Tibial artery (tissue), 4 donors: Measurements from ENCODE around the gene ZNRF3.
"Not testable (repeated sequence)": the region's sequence is repeated elsewhere in the genome, so short reads cannot be mapped to it uniquely, and the experiment has no call there.

Source experiments
- DNase-seq, 2 donors: peaks; one replicate each; pipeline ENCODE4 v3.0.0-alpha.2; 2019
- H3K27ac ChIP-seq, 2 donors: fragments of 200-600 bp; sonication (generic) in 1 of 2; 1 replicate in 1 of 2; 2 replicates in 1 of 2; pipeline ENCODE4 v1.5.1; 2018 to 2019; ENCODE audit warnings: mild to moderate bottlenecking in 1 of 2
- H3K27me3 ChIP-seq, 2 donors: fragments of 200-600 bp; sonication (generic) in 1 of 2; one replicate each; pipeline versions ENCODE4 v1.5.1 to v1.6.0; 2016 to 2019
- H3K36me3 ChIP-seq, 3 donors: fragments of 200-600 bp; sonication (generic) in 2 of 3; one replicate each; pipeline ENCODE4 v1.5.1; 2016 to 2019; ENCODE audit warnings: mild to moderate bottlenecking in 2 of 3
- H3K4me1 ChIP-seq, 4 donors: fragments of 200-600 bp; sonication (generic) in 2 of 4; 1 replicate in 3 of 4; 2 replicates in 1 of 4; pipeline ENCODE4 v1.5.1; 2016 to 2019
- H3K4me3 ChIP-seq, 2 donors: fragments of 200-600 bp; sonication (generic) in 1 of 2; 1 replicate in 1 of 2; 2 replicates in 1 of 2; pipeline ENCODE4 v1.5.1; 2018 to 2019; ENCODE audit warnings: mild to moderate bottlenecking in 2 of 2
- H3K9me3 ChIP-seq, 3 donors: fragments of 200-600 bp; sonication (generic) in 1 of 3; one replicate each; pipeline ENCODE4 v1.5.1; 2016 to 2019
- intact Hi-C: fragments of 100-400 bp; cut with DNase I; formaldehyde crosslinking; loops from one replicate; pipeline ENCODE4 v1.15.0; 2023; ENCODE audit warnings: low total_unique reads
- TF ChIP-seq, protein P1 (sequence below), 2 experiments: fragments of 200-600 bp in 1 of 2; fragments of 450-650 bp in 1 of 2; IDR thresholded peaks; one replicate each; pipeline ENCODE4 v1.5.1; 2017 to 2019; ENCODE audit warnings: antibody characterized with exemption in 2 of 2, mild to moderate bottlenecking in 1 of 2, moderate library complexity in 1 of 2

ZNRF3 gene

DNA sequence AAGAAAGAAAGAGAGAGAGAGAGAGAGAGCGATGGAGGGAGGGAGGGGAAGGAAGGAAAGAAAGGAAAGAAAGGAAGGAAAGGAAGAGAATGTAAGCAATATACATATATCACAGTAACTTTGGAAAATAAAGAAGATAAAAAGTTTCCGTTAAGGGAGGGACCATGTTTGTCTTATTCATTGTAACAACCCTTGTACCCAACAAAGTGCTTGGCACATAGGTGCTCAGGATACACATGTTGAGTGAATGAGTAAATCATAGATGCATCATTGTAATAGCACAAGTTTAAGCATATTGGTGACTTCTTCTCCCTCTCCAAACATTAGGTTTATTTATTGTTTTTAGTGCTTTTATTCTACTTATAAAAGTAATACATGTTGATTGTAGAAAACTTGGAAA, 39.7 kb upstream of the ZNRF3 start:
- Histone ChIP-seq H3K27ac (no peak overlapping the region), H3K4me3 (no peak overlapping the region), H3K36me3 (peaks cover 0 to 3% (median 0%) of the 10 kb centered on the region in 3 donors), H3K27me3 (no peaks in the 10 kb centered on the region), H3K4me1 (no peaks in the 10 kb centered on the region), H3K9me3 (peaks cover 0 to 16% (median 14%) of the 10 kb centered on the region in 3 donors)
- TF ChIP-seq, protein P1, sequence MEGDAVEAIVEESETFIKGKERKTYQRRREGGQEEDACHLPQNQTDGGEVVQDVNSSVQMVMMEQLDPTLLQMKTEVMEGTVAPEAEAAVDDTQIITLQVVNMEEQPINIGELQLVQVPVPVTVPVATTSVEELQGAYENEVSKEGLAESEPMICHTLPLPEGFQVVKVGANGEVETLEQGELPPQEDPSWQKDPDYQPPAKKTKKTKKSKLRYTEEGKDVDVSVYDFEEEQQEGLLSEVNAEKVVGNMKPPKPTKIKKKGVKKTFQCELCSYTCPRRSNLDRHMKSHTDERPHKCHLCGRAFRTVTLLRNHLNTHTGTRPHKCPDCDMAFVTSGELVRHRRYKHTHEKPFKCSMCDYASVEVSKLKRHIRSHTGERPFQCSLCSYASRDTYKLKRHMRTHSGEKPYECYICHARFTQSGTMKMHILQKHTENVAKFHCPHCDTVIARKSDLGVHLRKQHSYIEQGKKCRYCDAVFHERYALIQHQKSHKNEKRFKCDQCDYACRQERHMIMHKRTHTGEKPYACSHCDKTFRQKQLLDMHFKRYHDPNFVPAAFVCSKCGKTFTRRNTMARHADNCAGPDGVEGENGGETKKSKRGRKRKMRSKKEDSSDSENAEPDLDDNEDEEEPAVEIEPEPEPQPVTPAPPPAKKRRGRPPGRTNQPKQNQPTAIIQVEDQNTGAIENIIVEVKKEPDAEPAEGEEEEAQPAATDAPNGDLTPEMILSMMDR (IDR thresholded peaks at IDR 0.05) = no peak
- intact Hi-C loops = loop anchor here (2.0 kb wide), 1 partner anchor 33 kb away; no protein-coding TSS in a partner anchor
- no peak for DNase-seq

DNA sequence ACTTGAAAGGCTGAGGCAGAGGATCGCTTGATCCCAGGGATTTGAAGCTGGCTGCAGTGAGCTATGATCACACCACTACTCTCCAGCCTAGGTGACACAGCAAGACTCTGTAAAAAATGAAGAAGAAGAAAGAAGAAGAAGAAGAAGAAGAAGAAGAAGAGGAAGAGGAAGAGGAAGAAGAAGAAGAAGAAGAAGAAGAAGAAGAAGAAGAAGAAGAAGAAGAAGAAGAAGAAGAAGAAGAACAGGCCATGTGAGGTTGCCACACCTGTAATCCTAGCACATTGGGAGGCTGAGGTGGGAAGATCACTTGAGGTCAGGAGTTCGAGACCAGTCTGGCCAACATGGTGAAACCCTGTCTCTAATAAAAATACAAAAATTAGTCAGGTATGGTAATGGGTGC, 39.1 kb upstream of the ZNRF3 start:
- not testable (repeated sequence) for H3K36me3 ChIP-seq, H3K27me3 ChIP-seq, DNase-seq, H3K4me1 ChIP-seq, H3K4me3 ChIP-seq, H3K27ac ChIP-seq
- peaks cover 0 to 16% (median 14%) of the 10 kb centered on the region in 3 donors for H3K9me3 ChIP-seq
- intact Hi-C loops = loop anchor here (2.0 kb wide), 1 partner anchor 33 kb away; no protein-coding TSS in a partner anchor

DNA sequence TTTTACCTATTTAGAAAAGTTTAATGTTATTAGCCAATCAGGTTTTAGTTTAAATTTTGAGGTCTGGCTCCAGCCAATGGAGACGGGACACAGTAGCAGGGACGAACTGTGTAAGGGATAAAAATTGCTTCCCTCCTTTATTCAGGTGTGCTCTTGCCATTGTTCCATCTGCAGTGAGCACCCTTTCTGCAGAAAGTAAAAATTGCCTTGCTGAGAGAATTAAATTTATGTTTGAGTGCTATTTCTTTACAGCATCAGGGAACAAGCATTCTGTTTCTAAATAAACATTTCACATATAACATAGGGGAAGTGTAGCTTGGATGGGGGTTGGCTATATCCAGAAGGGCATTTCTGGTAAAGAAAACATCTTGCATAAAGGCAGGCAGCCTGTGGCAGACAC, 36.4 kb upstream of the ZNRF3 start:
- Histone ChIP-seq H3K27ac (no peak overlapping the region), H3K36me3 (peaks cover 0 to 3% (median 0%) of the 10 kb centered on the region in 3 donors), H3K4me1 (no peaks in the 10 kb centered on the region), H3K9me3 (peaks cover 0 to 16% (median 14%) of the 10 kb centered on the region in 3 donors), H3K4me3 (no peak overlapping the region), H3K27me3 (no peaks in the 10 kb centered on the region)
- TF ChIP-seq, protein P1 (IDR thresholded peaks at IDR 0.05) = no peak
- no peak for DNase-seq
- intact Hi-C loops = no loop called here

DNA sequence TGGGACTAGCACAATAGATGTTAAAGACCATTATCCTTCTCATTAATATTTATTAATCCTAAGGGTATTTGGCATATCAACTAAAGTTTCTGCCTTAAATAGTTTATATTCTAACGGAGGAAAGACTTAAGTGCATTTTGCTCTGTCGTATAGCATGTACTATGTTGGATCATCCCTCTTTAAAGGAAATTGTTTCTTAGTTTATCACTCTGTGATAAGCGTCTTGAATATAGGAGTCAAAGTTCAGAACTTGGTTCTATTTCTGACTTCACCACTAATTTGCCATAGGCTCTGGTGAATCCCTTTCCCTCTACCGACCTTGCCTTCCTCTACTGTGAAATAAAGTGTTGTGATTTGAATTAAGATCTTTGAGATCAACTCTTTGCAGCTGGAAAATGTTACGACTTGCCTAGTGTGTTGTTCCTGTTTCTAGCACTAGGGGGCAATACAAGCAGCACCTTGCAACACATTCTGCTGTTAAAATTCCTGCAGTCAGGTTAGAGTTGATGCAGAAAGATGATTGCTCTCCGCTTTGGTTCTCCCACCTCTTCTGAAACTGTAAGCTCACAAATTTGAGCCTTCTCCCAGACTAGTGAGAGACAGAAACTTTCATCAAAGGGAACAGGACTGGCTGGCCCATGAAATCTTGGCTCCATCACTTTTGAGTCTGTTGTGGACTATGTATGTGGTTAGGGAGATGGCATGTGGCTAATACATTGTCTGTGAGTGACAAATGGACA, 27.8 kb upstream of the ZNRF3 start:
- no peaks in the 10 kb centered on the region for H3K9me3 ChIP-seq
- no peaks in the 10 kb centered on the region for H3K36me3 ChIP-seq
- peaks cover 0 to 3% (median 1%) of the 10 kb centered on the region in 4 donors for H3K4me1 ChIP-seq
- no peak overlapping the region for H3K4me3 ChIP-seq
- no peaks in the 10 kb centered on the region for H3K27me3 ChIP-seq
- TF ChIP-seq, protein P1 (IDR thresholded peaks at IDR 0.05) = peak; percentile 90 to 97
- DNase-seq = peak in 1 of 2 donors; percentile 30
- H3K27ac ChIP-seq = no peak overlapping the region
- intact Hi-C loops = loop anchor here (2.0 to 5.0 kb wide), 2 partner anchors 97 to 185 kb away; no protein-coding TSS in a partner anchor

DNA sequence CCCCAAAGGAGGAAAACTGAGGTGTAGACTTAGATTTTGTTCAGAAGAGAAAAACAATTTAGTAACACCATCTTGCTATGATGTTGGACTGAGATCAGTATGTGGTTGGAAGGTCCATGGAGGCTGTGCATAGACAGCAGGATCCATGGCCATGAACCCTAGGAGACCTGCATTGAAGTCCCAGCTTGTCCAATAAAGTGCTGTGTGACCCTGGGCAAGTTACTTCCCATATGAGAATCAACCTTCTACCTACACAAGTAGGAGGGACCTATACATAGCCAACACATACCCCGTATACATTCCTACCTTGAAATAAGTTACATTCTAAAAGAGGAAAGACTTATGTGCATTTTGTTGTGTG, 27.3 kb upstream of the ZNRF3 start:
- DNase-seq = no peak
- H3K4me3 ChIP-seq = no peak overlapping the region
- H3K9me3 ChIP-seq = no peaks in the 10 kb centered on the region
- H3K4me1 ChIP-seq = peaks cover 0 to 3% (median 1%) of the 10 kb centered on the region in 4 donors
- no peaks in the 10 kb centered on the region for H3K27me3 ChIP-seq
- H3K27ac ChIP-seq = no peak overlapping the region
- TF ChIP-seq, protein P1 (IDR thresholded peaks at IDR 0.05) = no peak
- no peaks in the 10 kb centered on the region for H3K36me3 ChIP-seq
- intact Hi-C loops = loop anchor here (5.0 kb wide), 1 partner anchor 96 kb away; no protein-coding TSS in a partner anchor

DNA sequence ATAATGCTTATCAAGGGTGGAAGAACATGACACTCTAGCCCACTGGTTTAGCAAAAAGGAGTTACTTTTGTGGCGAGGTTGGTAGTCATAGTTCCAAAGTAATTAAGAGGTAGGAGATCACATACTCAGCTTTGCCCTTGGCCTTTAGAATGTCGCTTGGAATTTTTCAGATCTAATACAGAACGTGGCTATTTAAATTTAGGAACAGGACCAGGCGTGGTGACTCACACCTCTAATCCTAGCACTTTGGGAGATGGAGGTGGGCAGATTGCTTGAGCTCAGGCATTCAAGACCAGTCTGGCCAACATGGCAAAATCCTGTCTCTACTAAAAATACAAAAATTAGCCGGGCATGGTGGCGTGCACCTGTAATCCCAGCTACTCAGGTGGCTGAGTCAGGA, 26.1 kb upstream of the ZNRF3 start:
- no peak overlapping the region for H3K27ac ChIP-seq
- H3K9me3 ChIP-seq = no peaks in the 10 kb centered on the region
- no peak overlapping the region for H3K4me3 ChIP-seq
- intact Hi-C loops = loop anchor here (5.0 kb wide), 1 partner anchor 95 kb away; no protein-coding TSS in a partner anchor
- no peaks in the 10 kb centered on the region for H3K27me3 ChIP-seq
- DNase-seq = no peak
- peaks cover 0 to 3% (median 1%) of the 10 kb centered on the region in 4 donors for H3K4me1 ChIP-seq
- H3K36me3 ChIP-seq = no peaks in the 10 kb centered on the region
- TF ChIP-seq, protein P1 (IDR thresholded peaks at IDR 0.05) = no peak
